Natural killer cell treated with Interleukin-12 subunit alpha and Interleukin-12 subunit beta and Interleukin-15 and Interleukin-18, amount 100 ng/mL, for 72 hours (primary cell): Measurements from ENCODE around the gene OR51D1. TPM values are rescaled to one million over a fixed set of nuclear protein-coding genes. Genes with fewer than 3 reads are reported as not detected.
A peak's percentile ranks its signal among the peaks of the same experiment; 100 is the strongest.

Source experiments
- ATAC-seq, 2 donors: fragments of 150-1000 bp; cut with Tn5 transposase in 1 of 2; sonication (Bioruptor Pico), chemical (Tn5 transposase) in 1 of 2; 2 replicates each; pipeline ENCODE4 v1.10.0; 2021
- DNase-seq: peaks from one replicate; pipeline ENCODE4 v3.0.0; 2022; ENCODE audit warnings: low spot score
- H3K27ac Mint-ChIP-seq, 2 donors: 1 replicate in 1 of 2; 2 replicates in 1 of 2; pipeline ENCODE4 v1.8.0; 2022; ENCODE audit warnings: mixed read lengths in 2 of 2, mild to moderate bottlenecking in 1 of 2, moderate library complexity in 1 of 2
- H3K27me3 Mint-ChIP-seq, 2 donors: 1 replicate in 1 of 2; 2 replicates in 1 of 2; pipeline ENCODE4 v1.8.0; 2022; ENCODE audit warnings: mixed read lengths in 2 of 2
- H3K36me3 Mint-ChIP-seq: one replicate; pipeline ENCODE4 v1.8.0; 2022; ENCODE audit warnings: mixed read lengths
- H3K4me1 Mint-ChIP-seq, 2 donors: 1 replicate in 1 of 2; 2 replicates in 1 of 2; pipeline ENCODE4 v1.8.0; 2022; ENCODE audit warnings: low read depth in 2 of 2, mixed read lengths in 2 of 2, mild to moderate bottlenecking in 1 of 2
- H3K4me3 Mint-ChIP-seq: one replicate; pipeline ENCODE4 v1.8.0; 2022; ENCODE audit warnings: mixed read lengths
- H3K9me3 Mint-ChIP-seq: 2 replicates; pipeline ENCODE4 v1.8.0; 2022; ENCODE audit warnings: mixed read lengths
- total RNA-seq, 2 donors: library from RNA; stranded (reverse); gene quantifications; one replicate each; pipeline ENCODE4 v1.2.3, GENCODE V29; 2022

Gene OR51D1
- not detected for total RNA-seq

- Mint-ChIP-seq H3K9me3 (no peaks in the 10 kb centered on the region), H3K27me3 (peaks cover 13 to 18% of the 10 kb centered on the region in 2 donors), H3K4me3 (no peak within 1 kb of the TSS), H3K36me3 (no peaks in the 10 kb centered on the region), H3K27ac (no peak within 1 kb of the TSS), H3K4me1 (no peaks in the 10 kb centered on the region)
- DNase-seq (peak; percentile 80), ATAC-seq (peak; percentile 80 to 87)
These were observed at the start of gene OR51D1 for GRCh38 chr11:4636962-4637661. OR51D1 (plus strand) TSS chr11:4637477; CDS start chr11:4639791, 2,314 bp downstream.

- no peak for ATAC-seq
- Mint-ChIP-seq H3K4me1 (peaks cover 0 to 2% of the 10 kb centered on the region in 2 donors), H3K9me3 (no peaks in the 10 kb centered on the region), H3K27me3 (peaks cover 22 to 24% of the 10 kb centered on the region in 2 donors), H3K36me3 (no peaks in the 10 kb centered on the region), H3K4me3 (no peak overlapping the region), H3K27ac (no peak overlapping the region)
- no peak for DNase-seq
These were observed 48.3 kb upstream of the OR51D1 start for GRCh38 chr11:4589017-4589416.

GRCh38 chr11:4593739-4594138 is 43.5 kb upstream of the OR51D1 start, which contains the start of gene OR52I1:
OR52I1 (plus strand) TSS chr11:4594039; CDS start chr11:4594039, 0 bp downstream.
- H3K27ac Mint-ChIP-seq = no peak within 1 kb of the TSS
- H3K36me3 Mint-ChIP-seq = peaks cover 5% of the 10 kb centered on the region
- H3K9me3 Mint-ChIP-seq = no peaks in the 10 kb centered on the region
- no peak within 1 kb of the TSS for H3K4me3 Mint-ChIP-seq
- ATAC-seq (no peak), DNase-seq (no peak)
- H3K4me1 Mint-ChIP-seq = peaks cover 0 to 7% of the 10 kb centered on the region in 2 donors
- peaks cover 0 to 3% of the 10 kb centered on the region in 2 donors for H3K27me3 Mint-ChIP-seq

- Mint-ChIP-seq H3K27ac (no peak overlapping the region), H3K36me3 (peaks cover 18% of the 10 kb centered on the region), H3K9me3 (no peaks in the 10 kb centered on the region), H3K27me3 (no peaks in the 10 kb centered on the region), H3K4me1 (peaks cover 24 to 26% of the 10 kb centered on the region in 2 donors), H3K4me3 (no peak overlapping the region)
- no peak for DNase-seq
- no peak for ATAC-seq
These were observed 32.2 kb upstream of the OR51D1 start for GRCh38 chr11:4605057-4605456.

GRCh38 chr11:4606231-4607015 is 30.9 kb upstream of the OR51D1 start:
- no peak for ATAC-seq
- DNase-seq = no peak
- Mint-ChIP-seq H3K27ac (peak overlapping the region; percentile 74 to 81), H3K4me1 (peaks cover 31 to 33% of the 10 kb centered on the region in 2 donors), H3K36me3 (peaks cover 11% of the 10 kb centered on the region), H3K4me3 (peak overlapping the region; percentile 84), H3K9me3 (no peaks in the 10 kb centered on the region), H3K27me3 (no peaks in the 10 kb centered on the region)

- Mint-ChIP-seq H3K4me3 (peak overlapping the region; percentile 84), H3K9me3 (no peaks in the 10 kb centered on the region), H3K27ac (peak overlapping the region; percentile 74 to 81), H3K27me3 (no peaks in the 10 kb centered on the region), H3K36me3 (peaks cover 8% of the 10 kb centered on the region), H3K4me1 (peaks cover 31 to 33% of the 10 kb centered on the region in 2 donors)
- no peak for ATAC-seq
- DNase-seq = no peak
These were observed 30.2 kb upstream of the OR51D1 start for GRCh38 chr11:4607096-4607495.

- H3K4me3 Mint-ChIP-seq = peak within 1 kb of the TSS; percentile 84
- DNase-seq (peak; percentile 98), ATAC-seq (peak; percentile 100)
- peaks cover 31 to 32% of the 10 kb centered on the region in 2 donors for H3K4me1 Mint-ChIP-seq
- no peaks in the 10 kb centered on the region for H3K27me3 Mint-ChIP-seq
- peak within 1 kb of the TSS; percentile 74 to 81 for H3K27ac Mint-ChIP-seq
- H3K36me3 Mint-ChIP-seq = peaks cover 5% of the 10 kb centered on the region
- no peaks in the 10 kb centered on the region for H3K9me3 Mint-ChIP-seq
These were observed 29.3 kb upstream of the OR51D1 start, which contains the start of gene TRIM68 for GRCh38 chr11:4607781-4608666. TRIM68 (minus strand) TSS chr11:4608231; CDS start chr11:4605504, 2,727 bp downstream.

GRCh38 chr11:4610258-4610935 is 26.9 kb upstream of the OR51D1 start:
- H3K4me3 Mint-ChIP-seq = peak overlapping the region; percentile 62
- H3K36me3 Mint-ChIP-seq = no peaks in the 10 kb centered on the region
- H3K9me3 Mint-ChIP-seq = no peaks in the 10 kb centered on the region
- H3K27me3 Mint-ChIP-seq = peaks cover 6 to 11% of the 10 kb centered on the region in 2 donors
- no peak for DNase-seq
- peak overlapping the region; percentile 74 to 81 for H3K27ac Mint-ChIP-seq
- no peak for ATAC-seq
- peaks cover 28 to 31% of the 10 kb centered on the region in 2 donors for H3K4me1 Mint-ChIP-seq

- Mint-ChIP-seq H3K36me3 (no peaks in the 10 kb centered on the region), H3K27ac (no peak overlapping the region), H3K27me3 (peaks cover 14 to 15% of the 10 kb centered on the region in 2 donors), H3K9me3 (no peaks in the 10 kb centered on the region), H3K4me1 (peaks cover 20 to 24% of the 10 kb centered on the region in 2 donors), H3K4me3 (no peak overlapping the region)
- DNase-seq (no peak), ATAC-seq (no peak)
These were observed 25.3 kb upstream of the OR51D1 start for GRCh38 chr11:4611986-4612385.

- Mint-ChIP-seq H3K9me3 (no peaks in the 10 kb centered on the region), H3K27me3 (peaks cover 19 to 21% of the 10 kb centered on the region in 2 donors), H3K4me3 (no peak overlapping the region), H3K36me3 (no peaks in the 10 kb centered on the region), H3K4me1 (no peaks in the 10 kb centered on the region), H3K27ac (no peak overlapping the region)
- ATAC-seq (no peak), DNase-seq (no peak)
These were observed 21.3 kb upstream of the OR51D1 start for GRCh38 chr11:4615856-4616444.

GRCh38 chr11:4619514-4619913 is 17.8 kb upstream of the OR51D1 start:
- DNase-seq = no peak
- ATAC-seq = no peak
- Mint-ChIP-seq H3K27ac (no peak overlapping the region), H3K36me3 (no peaks in the 10 kb centered on the region), H3K4me3 (no peak overlapping the region), H3K4me1 (no peaks in the 10 kb centered on the region), H3K9me3 (no peaks in the 10 kb centered on the region), H3K27me3 (peaks cover 19 to 25% of the 10 kb centered on the region in 2 donors)

GRCh38 chr11:4626207-4627099 is 10.8 kb upstream of the OR51D1 start:
- no peak for DNase-seq
- no peak overlapping the region for H3K27ac Mint-ChIP-seq
- no peak overlapping the region for H3K4me3 Mint-ChIP-seq
- H3K4me1 Mint-ChIP-seq = no peaks in the 10 kb centered on the region
- H3K27me3 Mint-ChIP-seq = peaks cover 34 to 51% of the 10 kb centered on the region in 2 donors
- peaks cover 23% of the 10 kb centered on the region for H3K36me3 Mint-ChIP-seq
- ATAC-seq = no peak
- H3K9me3 Mint-ChIP-seq = peaks cover 6% of the 10 kb centered on the region
